Measurements from ENCODE around the gene PRXL2B.

PRXL2B gene

DNA sequence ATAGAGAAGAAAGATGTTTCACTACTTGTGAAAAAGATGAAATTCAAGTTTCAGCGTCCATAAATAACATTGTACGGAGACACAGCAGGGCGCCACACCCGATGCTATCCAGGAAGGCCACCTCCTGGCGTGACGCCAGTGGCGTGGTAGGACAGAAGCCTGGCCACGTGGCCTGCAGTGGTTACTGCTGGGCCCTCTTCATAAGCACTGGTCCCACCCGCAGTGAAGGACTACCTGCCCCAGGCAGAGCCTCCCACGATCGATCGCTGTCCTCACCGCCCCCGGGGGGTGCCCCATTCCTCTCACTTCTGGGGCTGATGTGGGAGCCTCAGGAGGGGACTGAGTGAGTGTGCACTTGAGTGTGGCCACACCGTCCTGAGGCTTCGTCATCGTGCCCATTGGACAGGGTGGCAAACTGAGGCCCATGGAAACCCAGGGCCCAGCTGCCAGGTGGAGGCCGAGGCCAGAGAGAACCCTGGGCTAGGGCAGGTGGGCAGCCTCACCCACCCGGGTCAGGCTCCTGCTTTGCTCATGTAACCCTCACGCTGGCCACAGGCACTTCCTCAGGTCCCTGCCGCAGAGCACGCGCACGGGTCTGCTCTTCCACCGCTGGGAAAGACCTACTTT lies 44.8 kb upstream of the PRXL2B start:
- TF ChIP-seq, protein P1, sequence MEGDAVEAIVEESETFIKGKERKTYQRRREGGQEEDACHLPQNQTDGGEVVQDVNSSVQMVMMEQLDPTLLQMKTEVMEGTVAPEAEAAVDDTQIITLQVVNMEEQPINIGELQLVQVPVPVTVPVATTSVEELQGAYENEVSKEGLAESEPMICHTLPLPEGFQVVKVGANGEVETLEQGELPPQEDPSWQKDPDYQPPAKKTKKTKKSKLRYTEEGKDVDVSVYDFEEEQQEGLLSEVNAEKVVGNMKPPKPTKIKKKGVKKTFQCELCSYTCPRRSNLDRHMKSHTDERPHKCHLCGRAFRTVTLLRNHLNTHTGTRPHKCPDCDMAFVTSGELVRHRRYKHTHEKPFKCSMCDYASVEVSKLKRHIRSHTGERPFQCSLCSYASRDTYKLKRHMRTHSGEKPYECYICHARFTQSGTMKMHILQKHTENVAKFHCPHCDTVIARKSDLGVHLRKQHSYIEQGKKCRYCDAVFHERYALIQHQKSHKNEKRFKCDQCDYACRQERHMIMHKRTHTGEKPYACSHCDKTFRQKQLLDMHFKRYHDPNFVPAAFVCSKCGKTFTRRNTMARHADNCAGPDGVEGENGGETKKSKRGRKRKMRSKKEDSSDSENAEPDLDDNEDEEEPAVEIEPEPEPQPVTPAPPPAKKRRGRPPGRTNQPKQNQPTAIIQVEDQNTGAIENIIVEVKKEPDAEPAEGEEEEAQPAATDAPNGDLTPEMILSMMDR (IDR thresholded peaks at IDR 0.05; ENCODE audit: insufficient read depth, low read depth, low read length, missing control alignments) = no peak
- no peak overlapping the region for H3K4me3 ChIP-seq (ENCODE audit: low read length)
- DNase-seq (ENCODE audit: low read depth) = no peak

DNA sequence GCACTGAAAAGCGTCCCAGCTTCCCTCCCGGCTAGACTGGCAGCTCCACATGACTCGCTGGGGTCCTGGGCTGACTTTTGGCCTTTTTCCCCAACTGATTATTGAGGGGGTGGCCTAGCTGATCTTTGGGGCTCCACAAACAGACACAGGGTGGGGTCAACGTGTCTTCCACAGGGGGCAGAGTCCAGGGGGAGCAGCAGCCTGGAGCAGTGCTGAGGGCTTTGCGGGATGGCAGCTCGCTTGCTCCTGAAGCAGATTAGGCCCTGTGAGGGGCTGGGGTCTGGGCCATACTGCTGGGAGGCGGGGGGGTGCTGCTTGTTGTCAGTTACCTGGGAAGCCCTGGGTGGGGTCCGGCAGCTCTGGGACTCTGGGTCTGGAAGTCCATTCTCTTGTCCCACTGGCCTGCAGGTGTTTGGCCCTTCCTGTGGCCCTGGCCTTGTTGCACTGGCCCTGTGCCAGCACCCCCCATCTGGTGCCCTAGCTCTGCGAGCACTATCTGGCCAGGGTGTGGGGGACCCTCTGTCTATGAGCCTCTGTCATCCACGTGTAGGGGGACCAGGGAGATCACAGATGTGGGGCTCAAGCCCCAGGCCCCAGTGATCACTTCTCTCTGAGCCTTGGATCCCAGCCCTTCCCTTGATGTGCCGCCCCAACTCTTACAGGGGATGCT lies 44.2 kb upstream of the PRXL2B start:
- no peak overlapping the region for H3K4me3 ChIP-seq (ENCODE audit: low read length)
- TF ChIP-seq, protein P1 (IDR thresholded peaks at IDR 0.05; ENCODE audit: insufficient read depth, low read depth, low read length, missing control alignments) = no peak
- no peak for DNase-seq (ENCODE audit: low read depth)

DNA sequence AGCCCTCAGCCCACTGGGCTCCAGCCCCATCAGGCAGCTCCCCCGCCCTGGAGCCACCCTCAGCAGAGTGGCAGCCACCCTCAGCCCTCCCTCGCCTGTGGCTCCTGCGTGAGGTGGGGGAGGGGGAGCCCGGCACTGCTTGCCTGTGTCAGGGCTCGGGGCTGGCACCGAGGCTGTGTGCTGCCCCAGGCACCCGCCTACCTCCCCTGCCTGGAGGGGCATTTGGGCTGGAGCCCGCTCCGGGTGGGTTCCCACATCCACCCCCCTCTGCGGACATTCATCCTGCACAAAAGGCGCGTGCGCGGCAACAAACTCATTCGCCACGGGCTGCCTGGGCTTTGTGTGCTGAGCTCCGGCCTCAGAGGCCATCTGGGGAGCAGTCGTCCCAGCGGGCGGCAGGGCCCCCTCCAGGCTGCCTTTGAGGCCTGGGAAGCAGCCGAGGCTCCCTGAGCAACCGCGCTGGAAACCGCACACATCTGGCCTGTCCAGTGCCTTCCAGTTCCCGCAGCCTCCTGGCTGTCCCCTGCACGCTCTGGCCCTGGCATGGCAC lies 43.0 kb upstream of the PRXL2B start:
- TF ChIP-seq, protein P1 (IDR thresholded peaks at IDR 0.05; ENCODE audit: insufficient read depth, low read depth, low read length, missing control alignments) = no peak
- DNase-seq (ENCODE audit: low read depth) = no peak
- no peak overlapping the region for H3K4me3 ChIP-seq (ENCODE audit: low read length)

DNA sequence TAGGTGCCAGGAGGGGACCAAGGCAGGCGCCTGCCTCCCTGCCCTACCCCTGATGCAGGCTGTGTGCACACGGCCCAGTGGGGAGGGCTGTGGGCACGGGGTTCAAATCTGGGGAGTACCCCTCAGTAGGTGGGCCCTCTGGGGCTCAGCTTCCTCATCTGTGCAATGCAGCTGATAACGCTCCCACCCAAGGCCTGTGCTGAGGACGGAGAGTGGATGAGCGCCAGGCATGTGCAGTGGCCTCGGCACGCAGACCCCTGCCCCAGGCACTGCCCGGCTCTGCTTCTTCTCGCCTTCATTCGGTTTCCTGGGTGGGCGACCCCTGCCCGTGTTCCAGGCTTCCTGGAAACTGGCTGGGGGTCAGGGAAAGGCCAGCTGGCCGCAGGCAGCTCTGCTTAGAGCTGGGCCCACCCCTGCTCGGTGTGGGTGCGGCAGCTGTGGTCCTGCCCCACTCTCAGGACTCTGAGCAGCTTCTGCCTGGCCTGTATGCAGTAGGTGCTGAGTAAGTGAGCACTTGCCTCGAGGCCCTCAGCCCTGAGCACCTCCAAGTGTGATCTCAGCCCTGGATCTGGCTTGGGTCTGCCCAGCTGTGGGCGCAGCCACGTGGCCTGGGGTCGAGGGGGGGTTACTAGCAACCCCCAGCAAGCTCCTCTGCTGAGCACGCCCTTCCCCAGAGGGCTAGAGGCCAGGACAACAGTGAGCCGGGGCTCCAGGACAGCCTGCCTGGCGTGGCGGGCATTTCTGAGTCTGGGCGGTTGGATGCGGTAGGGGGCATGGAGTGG lies 42.3 kb upstream of the PRXL2B start:
- TF ChIP-seq, protein P1 (IDR thresholded peaks at IDR 0.05; ENCODE audit: insufficient read depth, low read depth, low read length, missing control alignments) = no peak
- no peak for DNase-seq (ENCODE audit: low read depth)
- no peak overlapping the region for H3K4me3 ChIP-seq (ENCODE audit: low read length)

DNA sequence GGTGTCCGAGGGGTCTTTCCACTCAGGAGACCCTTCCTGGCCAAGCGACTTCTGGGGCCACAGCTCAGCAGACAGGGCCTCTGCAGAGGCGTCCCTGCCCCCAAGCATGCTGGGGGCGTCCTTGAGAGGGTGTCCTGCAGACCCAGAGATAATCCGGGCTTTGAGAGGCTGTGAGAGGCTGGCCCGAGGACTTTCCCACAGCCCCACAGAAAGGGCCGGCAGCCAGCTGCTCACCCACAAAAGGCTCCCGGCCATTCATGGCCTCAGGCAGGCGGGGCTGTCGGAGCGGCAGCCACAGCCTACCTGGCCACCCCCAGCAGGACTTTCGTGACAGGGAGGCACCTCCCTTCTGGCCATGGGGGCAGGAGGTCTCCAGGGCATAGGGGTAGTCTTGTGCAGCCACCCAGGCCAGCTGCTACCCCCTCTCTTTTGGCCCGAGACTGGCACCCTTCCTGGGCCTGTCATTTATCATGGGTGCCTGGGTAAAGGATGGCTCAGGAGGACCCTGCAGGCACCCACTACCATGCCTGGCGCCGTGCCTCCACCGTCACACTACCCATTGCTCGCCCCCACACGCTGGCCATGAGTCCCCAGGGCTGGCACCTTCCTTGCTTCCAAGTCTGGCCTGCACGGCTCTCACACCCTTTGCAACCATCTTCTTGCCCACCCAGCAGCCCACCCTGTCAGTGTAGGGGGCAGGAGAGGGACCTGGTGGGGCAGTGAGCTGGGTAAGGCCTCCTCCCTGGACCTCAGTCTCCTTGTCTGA lies 41.5 kb upstream of the PRXL2B start:
- no peak overlapping the region for H3K4me3 ChIP-seq (ENCODE audit: low read length)
- DNase-seq (ENCODE audit: low read depth) = no peak
- TF ChIP-seq, protein P1 (IDR thresholded peaks at IDR 0.05; ENCODE audit: insufficient read depth, low read depth, low read length, missing control alignments) = no peak

DNA sequence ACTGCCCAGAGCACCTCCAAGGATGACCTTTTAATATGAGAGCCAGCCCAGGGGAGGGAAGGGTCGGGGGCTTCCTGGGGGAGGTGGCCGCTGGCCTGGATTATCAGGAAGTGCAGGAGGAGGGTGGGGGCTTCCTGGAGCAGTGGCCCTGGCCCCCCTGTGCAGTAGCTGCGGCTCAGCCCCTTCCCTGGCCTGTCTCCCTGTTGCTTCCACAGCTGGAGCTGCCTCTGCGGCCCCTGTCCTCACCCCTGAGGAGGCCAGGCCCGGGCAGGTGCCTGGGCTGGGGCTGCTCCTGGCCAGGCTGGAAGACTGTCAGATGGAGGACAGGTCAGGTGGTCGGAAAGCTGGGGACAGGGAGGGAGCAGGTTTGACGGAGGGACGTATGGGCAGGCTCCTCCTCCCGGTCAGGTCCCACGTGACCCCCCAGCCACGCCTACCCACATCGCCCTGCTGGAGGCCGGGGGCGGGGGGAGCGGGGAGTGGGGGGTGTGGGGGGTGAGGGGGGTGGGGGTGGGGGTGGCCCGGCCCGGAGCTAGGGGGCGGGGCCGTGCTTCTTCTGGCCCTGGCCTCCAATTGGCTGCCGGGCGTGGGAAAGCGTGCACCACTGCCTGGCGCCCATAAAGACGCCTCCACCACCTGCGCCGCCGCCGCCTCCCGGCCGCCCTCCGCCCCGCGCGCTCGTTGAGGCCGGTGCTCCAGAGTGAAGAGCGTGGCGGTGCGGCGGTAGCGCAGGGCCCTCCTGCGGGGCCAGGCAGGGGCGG lies 40.6 kb upstream of the PRXL2B start:
- DNase-seq (ENCODE audit: low read depth) = peak; percentile 64
- TF ChIP-seq, protein P1 (IDR thresholded peaks at IDR 0.05; ENCODE audit: insufficient read depth, low read depth, low read length, missing control alignments) = no peak
- H3K4me3 ChIP-seq (ENCODE audit: low read length) = peak overlapping the region; percentile 45
